ENCODE results near the gene UBE2G1.

Gene UBE2G1

GRCh38 chr17:4236456-4236855 lies 130.0 kb downstream of the UBE2G1 start:
- no peak for DNase-seq

GRCh38 chr17:4235372-4236279 lies 130.8 kb downstream of the UBE2G1 start:
- no peak for DNase-seq

- DNase-seq, result no peak
Measured at GRCh38 chr17:4234401-4234800, 132.1 kb downstream of the UBE2G1 start.

DNA sequence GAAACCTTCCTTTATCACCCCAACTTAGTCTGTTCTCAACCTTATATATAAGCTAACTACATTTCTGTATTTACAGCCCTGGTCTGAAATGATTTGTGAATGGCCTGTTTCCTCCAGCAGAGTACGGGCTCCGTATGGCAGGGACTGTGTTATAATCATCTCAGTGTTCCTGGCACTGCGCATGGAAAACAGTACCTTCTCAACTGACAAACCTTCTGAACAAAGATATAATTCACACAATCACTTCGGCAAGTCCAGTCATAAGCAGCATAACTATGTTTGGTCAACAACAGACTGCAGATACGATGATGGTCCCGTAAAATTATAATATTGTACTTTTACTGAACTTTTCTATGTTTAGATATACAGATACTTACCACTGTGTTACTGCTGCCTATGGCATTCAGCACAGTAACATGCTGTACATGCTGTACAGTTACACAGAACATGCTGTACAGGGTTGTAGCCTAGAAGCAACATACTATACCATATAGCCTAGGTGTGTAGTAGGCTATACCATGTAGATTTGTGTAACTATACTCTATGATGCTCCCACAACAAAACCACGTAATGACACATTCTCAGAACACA lies 132.7 kb downstream of the UBE2G1 start:
- DNase-seq, result no peak

DNA sequence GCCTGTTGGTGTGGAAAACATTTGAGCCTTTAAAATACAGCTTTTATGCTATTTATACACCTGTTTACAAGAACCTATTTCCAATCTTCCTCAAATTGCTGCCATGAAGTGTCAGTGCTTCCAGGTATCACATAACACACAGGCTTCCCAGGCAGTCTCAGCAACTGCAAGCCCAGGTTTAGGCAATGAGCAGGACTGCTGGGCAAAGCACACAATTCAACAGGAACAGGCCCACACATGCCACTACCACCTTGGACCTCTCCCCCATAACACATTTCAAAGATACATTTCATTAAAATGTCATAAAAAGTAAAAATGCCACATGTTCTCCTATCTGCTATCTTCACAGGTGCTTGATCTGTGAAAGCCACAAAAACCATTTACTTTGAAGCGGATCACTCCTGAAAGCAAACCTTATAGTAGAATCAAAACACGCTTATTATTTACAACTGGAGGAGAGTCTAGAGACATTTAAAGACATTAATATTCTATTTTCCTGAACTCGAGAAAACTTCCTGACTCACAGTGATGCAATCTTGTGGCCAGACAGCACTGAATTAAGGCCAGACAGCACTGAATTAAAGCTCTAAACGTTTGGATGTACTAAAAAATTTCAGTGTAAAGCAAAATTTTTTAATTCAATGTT lies 134.2 kb downstream of the UBE2G1 start:
- DNase-seq, result no peak

DNA sequence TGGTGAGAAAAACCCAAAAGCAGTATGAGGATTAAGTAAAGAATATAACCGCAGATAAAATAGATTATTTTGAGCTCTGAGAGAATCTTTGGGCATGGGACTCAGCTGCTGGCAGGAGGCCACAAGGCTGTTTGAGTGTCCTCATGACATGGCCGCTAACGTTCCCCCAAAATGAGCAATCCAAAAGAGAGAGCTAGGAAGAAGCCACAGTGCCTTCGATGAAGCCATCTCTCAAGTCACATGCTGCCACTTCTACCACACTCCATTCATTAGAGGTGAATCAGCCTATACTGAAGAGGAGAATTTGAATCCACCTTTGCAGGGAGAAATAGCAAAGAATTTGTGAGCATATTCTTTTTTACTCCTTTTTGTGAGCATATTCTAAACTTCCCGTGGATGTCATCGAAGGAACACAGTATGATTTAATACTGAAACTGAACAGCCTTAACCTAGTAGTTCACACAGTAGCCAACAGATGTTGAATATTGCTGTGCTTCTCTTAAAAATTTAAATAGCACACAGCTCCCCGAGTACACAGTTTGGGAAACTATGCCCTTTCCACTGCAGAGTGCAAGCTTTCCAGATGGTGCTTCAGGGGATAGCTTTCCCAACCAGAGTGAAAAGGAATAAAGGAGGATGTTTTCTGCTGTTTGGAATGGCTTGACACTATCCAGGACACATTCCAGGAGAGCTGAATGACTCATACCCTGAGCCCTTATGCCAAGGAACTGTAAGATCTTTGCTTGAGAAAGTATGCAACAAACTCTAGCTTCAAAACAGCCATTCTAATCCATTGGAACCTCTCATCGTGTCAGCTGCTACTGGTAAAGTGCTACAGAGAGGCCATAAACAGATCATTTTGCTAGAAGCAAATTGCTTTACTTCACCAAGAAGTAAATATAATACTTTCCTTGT lies 136.6 kb downstream of the UBE2G1 start:
- DNase-seq, result no peak

GRCh38 chr17:4221899-4222659 lies 144.4 kb downstream of the UBE2G1 start:
- no peak for DNase-seq

- DNase-seq, result no peak
Measured at GRCh38 chr17:4221163-4221562, 145.3 kb downstream of the UBE2G1 start.

- no peak for DNase-seq
Measured at GRCh38 chr17:4220655-4221054, 145.8 kb downstream of the UBE2G1 start.

Measured in COR-L47 (cell line).